GM23338 (cell line): ENCODE data around the gene ODF4. TPM values are rescaled to one million over a fixed set of nuclear protein-coding genes. Genes with fewer than 3 reads are reported as not detected.

Experiments used
- CREB1 ChIP-seq: fragments of 250-450 bp; sonication (Bioruptor Pico); IDR thresholded peaks from 2 replicates; pipeline ENCODE4 v1.5.0; 2020; ENCODE audit warnings: low read depth, mild to moderate bottlenecking, moderate library complexity
- EZH2 ChIP-seq: fragments of 200-600 bp; sonication (generic); IDR thresholded peaks from one replicate; pipeline ENCODE4 v1.8.0; 2017; ENCODE audit warnings: antibody characterized with exemption, mild to moderate bottlenecking, low read depth; ENCODE audit not compliant: unreplicated experiment
- EZH2phosphoT487 ChIP-seq: fragments of 200-600 bp; sonication (generic); IDR thresholded peaks from one replicate; pipeline ENCODE4 v1.8.1; 2018; ENCODE audit warnings: antibody characterized with exemption; ENCODE audit not compliant: unreplicated experiment
- JUNB ChIP-seq: IDR thresholded peaks from one replicate; pipeline ENCODE4 v1.6.1; 2016; ENCODE audit warnings: antibody characterized with exemption; ENCODE audit not compliant: unreplicated experiment
- NANOG ChIP-seq: IDR thresholded peaks from 2 replicates; pipeline ENCODE4 v1.6.1; 2016; ENCODE audit warnings: antibody characterized with exemption, borderline replicate concordance
- POLR2AphosphoS5 ChIP-seq: IDR thresholded peaks from 2 replicates; pipeline ENCODE4 v1.6.1; 2016; ENCODE audit warnings: antibody characterized with exemption, low read depth
- STAT1 ChIP-seq: IDR thresholded peaks from one replicate; pipeline ENCODE4 v1.6.1; 2016; ENCODE audit warnings: antibody characterized with exemption; ENCODE audit not compliant: unreplicated experiment
- ZNF114 ChIP-seq: fragments of 250-450 bp; sonication (Bioruptor Pico); IDR thresholded peaks from 2 replicates; pipeline ENCODE4 v1.5.0; 2020; ENCODE audit warnings: mild to moderate bottlenecking, moderate library complexity
- ZNF331 ChIP-seq: fragments of 250-450 bp; sonication (Bioruptor Pico); IDR thresholded peaks from 2 replicates; pipeline ENCODE4 v1.5.0; 2020; ENCODE audit warnings: low read depth, mild to moderate bottlenecking, moderate library complexity
- polyA plus RNA-seq: library from polyadenylated mRNA; unstranded; fragments of >200 nt; fragmentation: Nextera tagmentation; extraction: Ambion mirVana; gene quantifications from 2 replicates; pipeline ENCODE4 v1.2.1, GENCODE V29; 2016
- total RNA-seq: library from RNA; depleted of rRNA; stranded (reverse); fragments of >200 nt; shearing (Covaris generic); gene quantifications from 2 replicates; pipeline ENCODE4 v1.2.3, GENCODE V29; 2014
- TF ChIP-seq, protein P1 (sequence below): fragments of 250-450 bp; sonication (Bioruptor Pico); IDR thresholded peaks from 2 replicates; pipeline ENCODE4 v1.5.0; 2020; ENCODE audit warnings: mild to moderate bottlenecking, moderate library complexity
- TF ChIP-seq, protein P2 (sequence below), 2 experiments: fragments of 200-600 bp in 1 of 2; sonication (generic) in 1 of 2; conservative IDR thresholded peaks; 2 replicates each; pipeline versions ENCODE4 v1.5.1 to v1.6.1; 2016 to 2017; ENCODE audit warnings: antibody characterized with exemption in 2 of 2, low read depth in 2 of 2, mild to moderate bottlenecking in 2 of 2, moderate library complexity in 1 of 2
- TF ChIP-seq, protein P3 (sequence below): IDR thresholded peaks from 2 replicates; pipeline ENCODE4 v1.6.1; 2016; ENCODE audit warnings: antibody characterized with exemption

ODF4 gene
- total and polyA plus RNA-seq, 2 experiments from 2014 or later, result not detected

DNA sequence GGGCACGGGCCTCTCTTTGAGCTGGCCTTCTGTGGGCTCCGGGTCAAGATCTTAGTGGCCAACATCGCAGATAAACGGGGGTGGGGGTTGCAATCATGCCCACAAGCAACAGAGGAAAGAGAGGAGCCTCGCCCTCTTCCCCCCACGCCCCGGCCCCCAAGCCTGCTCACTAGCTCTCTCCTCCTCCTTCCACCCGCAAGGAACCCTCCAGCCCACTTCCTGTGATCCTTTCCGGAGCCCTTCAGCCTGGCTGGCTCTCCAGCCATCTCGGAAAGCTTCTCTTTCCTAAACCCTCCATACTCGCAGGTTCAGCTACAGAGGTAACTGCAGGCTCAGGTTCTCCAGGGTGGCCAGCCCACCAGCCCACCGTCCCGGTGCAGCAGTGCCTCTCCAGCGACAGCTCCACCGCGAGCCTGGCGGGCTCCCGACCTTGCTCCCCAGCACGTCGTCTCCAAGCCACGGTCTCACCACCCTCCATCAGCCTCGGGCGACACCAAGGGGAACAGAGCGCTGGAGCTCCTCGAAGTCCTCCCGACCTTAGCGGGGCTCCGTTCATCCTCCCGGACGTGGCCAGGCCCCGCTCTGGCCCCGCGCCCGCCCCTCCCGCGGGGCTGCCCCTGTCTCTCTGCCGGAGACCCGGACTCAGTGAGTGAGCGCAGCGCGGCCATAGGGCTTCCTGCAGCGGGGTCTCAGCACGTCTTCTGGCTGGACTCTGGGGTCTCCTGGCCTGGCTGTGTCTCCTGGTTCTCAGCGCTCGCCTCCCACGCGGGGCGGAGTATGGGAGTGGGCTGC, 12.9 kb upstream of the ODF4 start (continued):
- TF ChIP-seq, protein P1, sequence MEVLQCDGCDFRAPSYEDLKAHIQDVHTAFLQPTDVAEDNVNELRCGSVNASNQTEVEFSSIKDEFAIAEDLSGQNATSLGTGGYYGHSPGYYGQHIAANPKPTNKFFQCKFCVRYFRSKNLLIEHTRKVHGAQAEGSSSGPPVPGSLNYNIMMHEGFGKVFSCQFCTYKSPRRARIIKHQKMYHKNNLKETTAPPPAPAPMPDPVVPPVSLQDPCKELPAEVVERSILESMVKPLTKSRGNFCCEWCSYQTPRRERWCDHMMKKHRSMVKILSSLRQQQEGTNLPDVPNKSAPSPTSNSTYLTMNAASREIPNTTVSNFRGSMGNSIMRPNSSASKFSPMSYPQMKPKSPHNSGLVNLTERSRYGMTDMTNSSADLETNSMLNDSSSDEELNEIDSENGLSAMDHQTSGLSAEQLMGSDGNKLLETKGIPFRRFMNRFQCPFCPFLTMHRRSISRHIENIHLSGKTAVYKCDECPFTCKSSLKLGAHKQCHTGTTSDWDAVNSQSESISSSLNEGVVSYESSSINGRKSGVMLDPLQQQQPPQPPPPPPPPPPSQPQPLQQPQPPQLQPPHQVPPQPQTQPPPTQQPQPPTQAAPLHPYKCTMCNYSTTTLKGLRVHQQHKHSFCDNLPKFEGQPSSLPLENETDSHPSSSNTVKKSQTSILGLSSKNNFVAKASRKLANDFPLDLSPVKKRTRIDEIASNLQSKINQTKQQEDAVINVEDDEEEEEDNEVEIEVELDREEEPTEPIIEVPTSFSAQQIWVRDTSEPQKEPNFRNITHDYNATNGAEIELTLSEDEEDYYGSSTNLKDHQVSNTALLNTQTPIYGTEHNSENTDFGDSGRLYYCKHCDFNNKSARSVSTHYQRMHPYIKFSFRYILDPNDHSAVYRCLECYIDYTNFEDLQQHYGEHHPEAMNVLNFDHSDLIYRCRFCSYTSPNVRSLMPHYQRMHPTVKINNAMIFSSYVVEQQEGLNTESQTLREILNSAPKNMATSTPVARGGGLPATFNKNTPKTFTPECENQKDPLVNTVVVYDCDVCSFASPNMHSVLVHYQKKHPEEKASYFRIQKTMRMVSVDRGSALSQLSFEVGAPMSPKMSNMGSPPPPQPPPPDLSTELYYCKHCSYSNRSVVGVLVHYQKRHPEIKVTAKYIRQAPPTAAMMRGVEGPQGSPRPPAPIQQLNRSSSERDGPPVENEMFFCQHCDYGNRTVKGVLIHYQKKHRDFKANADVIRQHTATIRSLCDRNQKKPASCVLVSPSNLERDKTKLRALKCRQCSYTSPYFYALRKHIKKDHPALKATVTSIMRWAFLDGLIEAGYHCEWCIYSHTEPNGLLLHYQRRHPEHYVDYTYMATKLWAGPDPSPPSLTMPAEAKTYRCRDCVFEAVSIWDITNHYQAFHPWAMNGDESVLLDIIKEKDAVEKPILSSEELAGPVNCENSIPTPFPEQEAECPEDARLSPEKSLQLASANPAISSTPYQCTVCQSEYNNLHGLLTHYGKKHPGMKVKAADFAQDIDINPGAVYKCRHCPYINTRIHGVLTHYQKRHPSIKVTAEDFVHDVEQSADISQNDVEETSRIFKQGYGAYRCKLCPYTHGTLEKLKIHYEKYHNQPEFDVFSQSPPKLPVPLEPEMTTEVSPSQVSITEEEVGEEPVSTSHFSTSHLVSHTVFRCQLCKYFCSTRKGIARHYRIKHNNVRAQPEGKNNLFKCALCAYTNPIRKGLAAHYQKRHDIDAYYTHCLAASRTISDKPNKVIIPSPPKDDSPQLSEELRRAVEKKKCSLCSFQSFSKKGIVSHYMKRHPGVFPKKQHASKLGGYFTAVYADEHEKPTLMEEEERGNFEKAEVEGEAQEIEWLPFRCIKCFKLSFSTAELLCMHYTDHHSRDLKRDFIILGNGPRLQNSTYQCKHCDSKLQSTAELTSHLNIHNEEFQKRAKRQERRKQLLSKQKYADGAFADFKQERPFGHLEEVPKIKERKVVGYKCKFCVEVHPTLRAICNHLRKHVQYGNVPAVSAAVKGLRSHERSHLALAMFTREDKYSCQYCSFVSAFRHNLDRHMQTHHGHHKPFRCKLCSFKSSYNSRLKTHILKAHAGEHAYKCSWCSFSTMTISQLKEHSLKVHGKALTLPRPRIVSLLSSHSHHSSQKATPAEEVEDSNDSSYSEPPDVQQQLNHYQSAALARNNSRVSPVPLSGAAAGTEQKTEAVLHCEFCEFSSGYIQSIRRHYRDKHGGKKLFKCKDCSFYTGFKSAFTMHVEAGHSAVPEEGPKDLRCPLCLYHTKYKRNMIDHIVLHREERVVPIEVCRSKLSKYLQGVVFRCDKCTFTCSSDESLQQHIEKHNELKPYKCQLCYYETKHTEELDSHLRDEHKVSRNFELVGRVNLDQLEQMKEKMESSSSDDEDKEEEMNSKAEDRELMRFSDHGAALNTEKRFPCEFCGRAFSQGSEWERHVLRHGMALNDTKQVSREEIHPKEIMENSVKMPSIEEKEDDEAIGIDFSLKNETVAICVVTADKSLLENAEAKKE (CRISPR knock-in tag), result no peak
- TF ChIP-seq EZH2, result no peak
- TF ChIP-seq ZNF114, result no peak
- no peak for TF ChIP-seq NANOG
- TF ChIP-seq STAT1, result no peak
- TF ChIP-seq EZH2phosphoT487, result no peak
- TF ChIP-seq, protein P2, sequence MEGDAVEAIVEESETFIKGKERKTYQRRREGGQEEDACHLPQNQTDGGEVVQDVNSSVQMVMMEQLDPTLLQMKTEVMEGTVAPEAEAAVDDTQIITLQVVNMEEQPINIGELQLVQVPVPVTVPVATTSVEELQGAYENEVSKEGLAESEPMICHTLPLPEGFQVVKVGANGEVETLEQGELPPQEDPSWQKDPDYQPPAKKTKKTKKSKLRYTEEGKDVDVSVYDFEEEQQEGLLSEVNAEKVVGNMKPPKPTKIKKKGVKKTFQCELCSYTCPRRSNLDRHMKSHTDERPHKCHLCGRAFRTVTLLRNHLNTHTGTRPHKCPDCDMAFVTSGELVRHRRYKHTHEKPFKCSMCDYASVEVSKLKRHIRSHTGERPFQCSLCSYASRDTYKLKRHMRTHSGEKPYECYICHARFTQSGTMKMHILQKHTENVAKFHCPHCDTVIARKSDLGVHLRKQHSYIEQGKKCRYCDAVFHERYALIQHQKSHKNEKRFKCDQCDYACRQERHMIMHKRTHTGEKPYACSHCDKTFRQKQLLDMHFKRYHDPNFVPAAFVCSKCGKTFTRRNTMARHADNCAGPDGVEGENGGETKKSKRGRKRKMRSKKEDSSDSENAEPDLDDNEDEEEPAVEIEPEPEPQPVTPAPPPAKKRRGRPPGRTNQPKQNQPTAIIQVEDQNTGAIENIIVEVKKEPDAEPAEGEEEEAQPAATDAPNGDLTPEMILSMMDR (conservative IDR thresholded peaks at IDR 0.05; ENCODE audit: low read depth in 2 of 2), result no peak
- no peak for TF ChIP-seq CREB1 (CRISPR knock-in tag)
- TF ChIP-seq JUNB, result no peak
- TF ChIP-seq, protein P3, sequence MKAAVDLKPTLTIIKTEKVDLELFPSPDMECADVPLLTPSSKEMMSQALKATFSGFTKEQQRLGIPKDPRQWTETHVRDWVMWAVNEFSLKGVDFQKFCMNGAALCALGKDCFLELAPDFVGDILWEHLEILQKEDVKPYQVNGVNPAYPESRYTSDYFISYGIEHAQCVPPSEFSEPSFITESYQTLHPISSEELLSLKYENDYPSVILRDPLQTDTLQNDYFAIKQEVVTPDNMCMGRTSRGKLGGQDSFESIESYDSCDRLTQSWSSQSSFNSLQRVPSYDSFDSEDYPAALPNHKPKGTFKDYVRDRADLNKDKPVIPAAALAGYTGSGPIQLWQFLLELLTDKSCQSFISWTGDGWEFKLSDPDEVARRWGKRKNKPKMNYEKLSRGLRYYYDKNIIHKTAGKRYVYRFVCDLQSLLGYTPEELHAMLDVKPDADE, result no peak
- no peak for TF ChIP-seq ZNF331 (CRISPR knock-in tag)
- no peak for TF ChIP-seq POLR2AphosphoS5
